GM15510 (cell line): ENCODE data around the gene AP1M1.

Source experiments
- POLR2A ChIP-seq: IDR thresholded peaks from 3 replicates; pipeline ENCODE4 v1.6.1; 2011; ENCODE audit warnings: borderline replicate concordance; ENCODE audit not compliant: insufficient read length; ENCODE audit errors: extremely low read depth

AP1M1 gene

DNA sequence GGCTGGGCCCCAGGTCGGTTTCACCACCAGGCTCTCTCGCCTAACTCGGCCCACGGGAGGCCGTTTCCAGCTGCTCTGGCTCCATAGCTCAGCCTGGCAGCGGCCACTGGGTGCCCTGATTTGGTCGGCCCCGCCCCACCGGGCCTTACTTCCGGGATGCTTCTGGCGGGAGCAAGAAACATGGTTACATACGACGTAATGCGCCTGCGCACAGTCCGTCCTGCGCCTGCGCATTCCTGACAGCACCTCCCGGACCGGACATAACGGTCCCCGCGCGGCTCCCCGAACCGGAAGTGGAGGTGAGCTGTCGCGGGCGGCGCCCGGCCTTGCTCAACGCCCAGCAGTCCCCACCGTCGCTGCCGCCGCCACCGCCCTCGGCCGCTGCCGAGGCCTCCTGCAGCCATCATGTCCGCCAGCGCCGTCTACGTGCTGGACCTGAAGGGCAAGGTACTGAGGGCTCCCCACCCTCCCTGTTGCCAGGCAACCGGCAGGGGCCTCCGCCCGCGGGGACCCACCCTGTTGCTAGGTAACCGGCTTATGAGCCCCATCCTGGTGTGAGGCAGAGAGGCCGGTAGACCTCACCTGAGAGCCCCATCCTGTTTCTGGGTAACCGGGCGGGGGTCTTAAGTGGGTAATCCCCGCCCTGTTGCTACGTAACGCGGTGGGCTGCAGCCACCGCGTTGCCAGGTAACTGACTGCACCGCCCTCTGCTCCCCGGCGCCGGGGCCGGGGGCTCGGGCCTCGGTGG, at the start of gene AP1M1:
AP1M1 (plus strand) TSS at position 290 of the 748 bp plus-strand sequence; CDS start at position 406, 116 bp downstream.
- TF ChIP-seq POLR2A, result peak; percentile 87

DNA sequence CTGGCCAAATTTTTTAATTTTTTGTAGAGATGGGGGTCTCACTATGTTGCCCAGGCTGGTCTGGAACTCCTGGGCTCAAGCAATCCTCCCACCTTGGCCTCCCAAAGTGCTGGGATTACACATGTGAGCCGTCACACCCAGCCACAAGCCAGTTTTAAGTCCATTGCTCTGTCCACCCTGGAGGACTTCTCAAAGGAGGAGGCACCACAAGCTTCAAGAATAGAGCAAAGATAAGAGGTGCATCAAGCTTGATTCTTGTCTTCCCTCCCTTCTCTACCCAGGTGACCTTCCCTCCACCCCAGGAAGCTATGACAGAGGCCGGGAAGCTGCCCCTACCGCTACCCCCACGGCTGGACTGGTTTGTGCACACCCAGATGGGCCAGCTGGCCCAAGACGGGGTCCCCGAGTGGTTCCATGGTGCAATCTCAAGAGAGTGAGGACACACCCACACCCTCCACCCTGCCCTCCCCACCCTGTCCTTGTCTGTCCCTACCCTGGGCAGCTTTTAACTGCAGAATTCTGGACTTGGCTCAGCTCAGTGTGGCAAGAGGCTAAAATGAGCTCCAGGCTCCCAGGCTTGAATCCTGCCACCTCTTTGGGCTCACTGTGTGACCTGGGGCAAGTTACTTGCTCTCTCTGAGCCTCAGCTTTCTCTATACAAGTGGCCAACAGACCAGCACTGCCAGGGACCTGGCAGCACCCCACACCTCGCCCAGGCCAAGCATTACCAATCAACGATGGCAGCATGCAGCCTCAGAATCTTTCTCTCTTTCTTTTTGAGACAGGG, 49.1 kb upstream of the AP1M1 start:
- no peak for TF ChIP-seq POLR2A

DNA sequence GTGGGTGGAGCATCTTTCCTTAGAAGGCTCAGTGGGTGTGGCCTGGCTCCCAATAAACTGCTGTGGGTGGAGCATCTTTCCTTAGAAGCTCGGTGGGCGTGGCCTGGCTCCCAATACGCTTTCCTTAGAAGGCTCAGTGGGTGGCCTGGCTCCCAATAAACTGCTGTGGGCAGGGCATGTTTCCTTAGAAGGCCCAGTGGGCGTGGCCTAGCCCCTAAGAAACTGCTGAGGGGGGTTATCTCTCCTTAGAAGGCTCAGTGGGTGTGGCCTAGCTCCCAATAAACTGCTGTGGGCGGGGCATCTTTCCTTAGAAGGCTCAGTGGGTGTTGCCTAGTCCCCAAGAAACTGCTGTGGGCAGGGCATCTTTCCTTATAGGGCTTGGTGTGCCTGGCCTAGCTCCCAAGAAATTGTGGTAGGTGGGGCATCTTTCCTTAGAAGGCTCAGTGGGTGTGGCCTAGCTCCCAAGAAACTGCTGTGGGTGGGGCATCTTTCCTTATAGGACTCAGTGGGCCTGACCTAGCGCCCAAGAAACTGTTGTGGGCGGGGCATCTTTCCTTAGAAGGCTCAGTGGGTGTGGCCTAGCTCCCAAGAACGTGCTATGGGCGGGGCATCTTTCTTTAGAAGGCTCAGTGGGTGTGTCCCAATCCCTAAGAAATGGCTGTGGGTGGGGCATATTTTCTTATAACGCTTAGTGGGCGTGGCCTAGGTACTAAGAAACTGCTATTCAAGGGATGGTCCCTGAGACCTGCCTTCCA, 44.0 kb upstream of the AP1M1 start:
- no peak for TF ChIP-seq POLR2A

DNA sequence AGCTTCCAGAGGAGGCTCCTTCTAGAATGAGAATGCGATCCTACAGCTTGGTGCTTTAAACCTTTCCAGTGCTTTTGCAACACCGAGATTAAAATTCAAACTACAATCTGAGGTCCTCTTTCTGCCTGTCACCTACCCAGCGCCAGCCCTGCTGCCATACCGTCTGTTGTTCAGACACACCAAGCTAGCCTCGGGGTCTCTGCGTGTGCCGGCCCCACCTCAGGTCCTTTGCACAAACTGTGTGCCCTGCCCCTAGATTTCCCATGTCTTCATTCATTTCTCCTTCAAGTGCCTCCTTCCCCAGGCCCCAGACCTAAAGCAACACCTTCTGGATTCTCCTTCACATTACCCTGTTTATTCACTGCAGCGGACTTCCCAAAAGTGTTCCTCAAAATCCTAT, 43.2 kb upstream of the AP1M1 start:
- TF ChIP-seq POLR2A, result no peak

DNA sequence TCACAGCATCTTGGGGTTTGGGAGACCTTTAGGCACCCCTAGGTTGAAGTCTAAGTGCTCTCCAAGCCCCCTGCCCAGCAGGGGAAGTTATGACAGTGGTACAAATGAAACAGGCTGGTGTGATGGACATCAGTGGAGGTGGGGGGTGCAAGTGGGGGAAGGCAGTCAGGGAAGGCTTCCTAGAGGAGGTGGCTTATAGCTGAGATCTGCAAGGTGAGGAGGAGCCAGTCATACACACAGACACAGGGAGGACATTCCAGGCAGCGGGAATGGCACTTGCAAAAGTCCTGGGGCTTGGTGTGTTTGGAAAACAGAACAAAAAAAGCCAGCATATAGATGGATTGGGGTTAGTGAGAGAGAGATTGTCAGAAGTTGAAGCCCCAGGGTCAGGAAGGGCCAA, 42.6 kb upstream of the AP1M1 start:
- TF ChIP-seq POLR2A, result no peak

DNA sequence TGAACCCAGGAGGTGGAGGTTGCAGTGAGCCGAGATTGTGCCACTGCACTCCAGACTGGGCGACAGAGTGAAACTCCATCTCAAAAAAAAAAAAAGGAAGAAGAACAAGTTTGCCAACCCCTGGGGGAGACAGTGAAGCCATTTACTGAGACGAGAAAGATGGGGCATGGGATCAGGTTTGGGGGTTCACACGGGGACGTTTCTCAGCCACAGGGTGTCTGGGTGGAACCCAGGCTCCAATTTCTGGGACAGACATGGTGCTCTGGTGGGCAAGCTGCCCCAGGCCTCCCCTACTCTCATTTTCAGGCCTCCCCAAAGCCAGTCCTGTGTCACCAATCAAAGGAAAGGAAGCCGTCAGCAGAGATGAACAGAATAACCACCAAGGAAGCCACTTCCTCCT, 40.8 kb upstream of the AP1M1 start:
- TF ChIP-seq POLR2A, result no peak

DNA sequence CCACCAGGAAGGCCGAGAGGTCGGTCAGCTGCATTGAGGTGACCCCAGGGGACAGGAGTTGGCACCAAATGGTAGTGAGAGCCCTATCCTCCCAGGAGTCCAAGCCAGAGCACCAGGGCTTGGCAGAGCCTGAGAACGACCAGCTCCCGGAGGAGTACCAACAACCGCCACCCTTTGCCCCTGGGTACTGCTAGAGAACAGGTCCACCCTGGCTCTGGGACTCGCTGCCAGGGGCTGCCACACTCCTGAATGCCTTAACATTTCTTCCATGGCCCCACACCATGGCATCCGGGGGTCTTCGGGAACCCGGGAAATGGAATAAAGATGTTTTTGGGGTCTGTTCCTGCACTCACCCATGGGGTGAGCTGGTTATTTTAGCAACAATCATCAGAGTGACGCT, 40.1 kb upstream of the AP1M1 start:
- no peak for TF ChIP-seq POLR2A

DNA sequence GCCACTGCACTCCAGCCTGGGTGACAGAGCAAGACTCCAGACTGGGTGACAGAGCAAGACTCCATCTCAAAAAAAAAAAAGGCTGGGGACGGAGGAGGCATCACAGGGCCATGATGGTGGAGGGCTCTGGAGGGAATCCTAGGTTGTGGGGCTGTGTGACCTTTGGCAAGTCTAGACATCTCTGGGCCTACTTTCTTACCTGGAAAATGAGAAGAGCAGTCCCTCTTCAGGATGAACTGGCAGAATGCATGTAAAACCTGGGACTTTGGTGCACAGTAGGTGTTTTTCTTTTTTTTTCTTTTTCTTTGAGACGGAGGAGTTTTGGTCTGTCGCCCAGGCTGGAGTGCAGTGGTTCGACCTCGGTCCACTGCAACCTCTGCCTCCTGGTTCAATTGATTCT, 38.1 kb upstream of the AP1M1 start:
- TF ChIP-seq POLR2A, result no peak

DNA sequence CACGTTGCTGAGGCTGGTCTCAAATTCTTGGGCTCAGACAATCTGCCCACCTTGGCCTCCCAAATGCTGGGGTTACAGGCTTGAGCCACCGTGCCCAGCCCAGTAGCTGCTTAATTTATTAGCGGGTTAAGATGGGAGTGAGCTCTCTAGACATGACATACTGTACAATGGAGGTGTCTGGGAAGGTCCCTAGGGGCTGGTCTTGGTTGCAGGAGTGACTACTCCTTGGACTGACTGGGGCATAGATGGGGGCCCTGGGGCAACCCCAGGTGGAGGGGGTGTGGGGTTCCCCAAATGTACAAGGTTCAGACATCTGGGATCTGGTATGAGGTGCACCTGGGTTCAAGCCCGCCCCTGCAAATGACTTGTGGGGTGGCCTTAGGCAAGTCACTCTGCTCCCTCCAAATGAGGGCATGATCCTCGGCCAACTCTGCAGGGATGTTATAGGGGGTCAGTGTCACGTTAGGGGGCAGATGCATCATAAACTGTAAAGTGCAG, 37.2 kb upstream of the AP1M1 start:
- TF ChIP-seq POLR2A, result no peak

DNA sequence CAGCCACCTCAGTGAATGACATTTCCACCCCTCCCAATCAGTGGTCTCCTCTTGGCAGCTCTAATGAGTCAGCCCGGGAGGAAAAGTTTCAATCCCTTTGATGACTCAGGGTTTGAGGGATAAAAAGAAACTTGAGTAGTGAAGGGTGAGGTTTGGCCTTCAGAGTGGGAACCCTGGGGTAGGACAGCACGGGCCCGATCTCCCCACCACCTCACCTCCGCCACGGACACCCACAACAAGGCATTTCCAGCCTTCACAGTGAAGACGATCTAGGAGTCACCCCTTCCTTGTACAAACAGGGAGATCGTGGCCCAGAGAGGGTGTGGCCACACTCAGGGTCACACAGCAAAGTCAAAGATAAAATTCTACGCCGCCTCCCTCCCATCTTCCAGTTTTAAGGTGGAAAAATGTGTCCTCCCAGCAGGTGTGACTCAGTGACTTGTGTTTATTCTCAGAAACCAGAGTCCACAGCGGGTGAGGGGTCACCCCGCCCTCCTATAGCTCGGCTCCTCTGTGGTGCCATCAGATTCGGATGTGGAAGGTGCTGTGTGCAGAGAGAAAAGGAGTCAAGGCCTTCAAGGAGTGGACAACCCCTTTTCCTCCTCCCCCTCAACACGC, 36.7 kb upstream of the AP1M1 start:
- no peak for TF ChIP-seq POLR2A

DNA sequence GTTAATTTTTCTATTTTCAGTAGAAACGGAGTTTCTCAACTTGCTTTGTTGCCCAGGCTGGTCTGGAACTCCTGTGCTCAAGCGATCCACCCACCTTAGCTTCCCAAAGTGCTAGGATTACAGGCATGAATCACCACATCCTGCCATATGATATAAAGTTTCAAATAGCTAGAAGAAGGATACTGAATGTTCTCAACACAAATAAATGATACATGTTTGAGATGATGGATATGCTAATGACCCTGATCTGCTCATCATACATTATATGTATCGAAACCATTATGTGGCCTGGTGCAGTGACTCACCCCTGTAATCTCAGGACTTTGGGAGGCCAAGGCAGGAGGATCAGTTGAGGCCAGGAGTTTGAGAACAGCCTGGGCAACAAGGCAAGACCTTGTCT, 35.9 kb upstream of the AP1M1 start:
- no peak for TF ChIP-seq POLR2A

DNA sequence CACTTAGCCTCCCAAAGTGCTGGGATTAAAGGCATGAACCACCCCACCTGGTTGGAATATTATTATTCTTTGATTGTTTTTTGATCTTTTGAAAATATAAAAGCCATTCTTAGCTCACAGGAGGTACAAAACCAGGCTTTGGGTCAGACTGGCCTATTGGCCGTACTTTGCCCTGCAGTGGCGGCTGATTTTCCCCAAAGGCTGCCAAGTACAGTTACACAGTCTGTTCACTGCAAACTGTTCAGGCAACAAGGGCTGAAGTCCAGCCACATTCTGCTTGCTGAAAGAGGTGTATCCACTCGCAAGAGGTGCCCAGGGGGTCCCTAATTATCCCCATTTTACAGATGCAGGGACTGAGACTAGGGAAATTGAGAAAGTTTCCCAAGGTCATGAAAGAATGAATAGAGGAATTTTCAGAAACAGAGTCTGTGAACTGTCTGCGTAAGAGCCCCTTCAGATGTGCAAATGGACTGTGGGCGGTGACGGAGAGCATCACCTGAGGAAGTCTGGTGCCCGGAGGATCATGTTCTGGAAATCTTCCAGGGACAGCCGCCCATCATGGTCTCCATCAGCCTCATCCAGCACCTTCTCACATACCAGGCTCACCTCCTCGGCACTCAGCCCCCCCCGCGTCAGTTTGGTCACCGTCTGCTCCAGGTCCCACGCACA, 33.4 kb upstream of the AP1M1 start:
- no peak for TF ChIP-seq POLR2A

DNA sequence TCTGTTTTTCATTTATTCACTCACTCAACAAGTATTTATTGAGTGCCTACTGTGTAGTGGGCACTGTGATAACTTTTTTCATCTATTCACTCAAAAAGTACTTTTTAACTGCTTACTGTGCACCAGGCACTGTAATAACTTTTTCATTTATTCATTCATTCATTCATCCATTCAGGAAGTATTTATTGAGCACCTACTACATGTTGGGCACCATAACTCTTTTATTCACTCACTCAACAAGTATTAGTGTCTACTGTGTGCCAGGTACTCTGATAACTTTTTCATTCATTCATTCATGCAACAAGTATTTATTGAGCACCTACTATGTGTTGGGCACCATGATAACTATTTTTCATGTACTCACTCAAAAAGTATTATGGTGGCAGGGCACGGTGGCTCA, 31.3 kb upstream of the AP1M1 start:
- no peak for TF ChIP-seq POLR2A

DNA sequence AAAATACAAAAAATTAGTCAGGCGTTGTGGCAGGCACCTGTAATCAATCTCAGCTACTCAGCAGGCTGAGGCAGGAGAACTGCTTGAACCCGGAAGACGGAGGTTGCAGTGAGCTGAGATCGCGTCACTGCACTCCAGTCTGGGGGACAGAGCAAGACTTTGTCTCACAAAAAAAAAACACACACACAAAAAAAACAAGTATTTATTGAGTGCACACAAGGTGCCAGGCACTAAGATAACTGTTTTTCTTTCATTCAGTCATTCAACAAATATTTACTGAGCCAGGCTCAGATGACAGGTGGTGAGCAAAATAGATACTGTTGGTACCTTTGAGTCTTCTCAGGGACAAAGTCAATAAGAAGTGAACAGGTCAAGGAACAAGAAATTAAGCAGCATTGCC, 30.7 kb upstream of the AP1M1 start:
- no peak for TF ChIP-seq POLR2A
